Measurements from ENCODE around the gene PSMB9.
"Not testable (repeated sequence)": the region's sequence is repeated elsewhere in the genome, so short reads cannot be mapped to it uniquely, and the experiment has no call there.

The PSMB9 gene

GRCh38 chr6:32853541-32854375 lies at the start of gene PSMB9, which contains the start of gene TAP1:
Gene PSMB9, plus strand, starts transcription at chr6:32854192. Its CDS starts 38 bp downstream, at chr6:32854230.
Gene TAP1, minus strand, starts transcription at chr6:32853704. Its CDS starts 68 bp downstream, at chr6:32853636.
- peak; percentile 98 for DNase-seq

DNA sequence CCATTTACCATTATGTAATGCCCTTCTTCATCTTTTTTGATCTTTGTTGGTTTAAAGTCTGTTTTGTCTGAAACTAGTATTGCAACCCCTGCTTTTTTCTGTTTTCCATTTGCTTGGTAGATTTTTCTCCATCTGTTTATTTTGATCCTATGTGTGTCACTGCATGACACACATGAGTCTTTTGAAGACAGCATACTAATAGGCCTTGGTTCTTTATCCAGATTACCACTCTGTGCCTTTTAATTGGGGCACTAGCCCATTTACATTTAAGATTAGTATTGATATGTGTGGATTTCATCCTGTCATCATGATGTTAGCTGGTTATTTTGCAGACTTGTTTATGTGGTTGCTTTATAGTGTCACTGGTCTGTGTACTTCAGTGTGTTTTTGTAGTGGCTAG lies 48.6 kb upstream of the PSMB9 start:
- DNase-seq = not testable (repeated sequence)

DNA sequence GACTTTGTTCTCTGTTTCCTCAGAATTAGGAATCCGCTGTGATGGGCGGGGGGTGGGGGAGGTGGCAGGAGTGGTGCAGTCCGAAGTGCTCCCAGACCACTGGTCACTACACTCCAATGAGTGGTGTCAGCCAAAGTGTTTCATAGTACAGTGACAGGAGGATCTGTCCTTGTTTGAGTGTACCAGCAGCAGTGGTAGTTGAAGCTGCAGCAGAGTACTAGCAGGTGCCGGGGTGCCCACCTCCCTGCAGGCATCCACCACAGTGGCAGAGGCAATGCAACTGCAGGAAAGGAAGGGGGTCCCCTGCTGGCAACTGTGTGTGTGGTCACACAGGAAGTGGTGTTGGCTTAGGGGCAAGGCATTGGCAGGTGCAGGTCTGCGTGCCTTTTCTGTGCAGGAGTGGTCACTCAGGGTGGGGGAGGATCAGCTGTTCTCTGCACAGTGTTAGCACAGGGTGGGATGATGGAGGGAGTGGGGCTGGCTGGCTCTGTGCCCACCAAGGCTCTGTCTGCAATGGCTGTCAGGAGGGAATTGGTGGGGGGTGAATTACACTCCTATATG lies 46.9 kb upstream of the PSMB9 start:
- no peak for DNase-seq

- DNase-seq = no peak
These were observed 44.8 kb upstream of the PSMB9 start for GRCh38 chr6:32809171-32809570.

- no peak for DNase-seq
These were observed 39.8 kb upstream of the PSMB9 start for GRCh38 chr6:32814145-32814544.

- no peak for DNase-seq
These were observed 38.9 kb upstream of the PSMB9 start for GRCh38 chr6:32815115-32815514.

GRCh38 chr6:32815996-32816395 lies 38.0 kb upstream of the PSMB9 start:
- DNase-seq = no peak

GRCh38 chr6:32816746-32817204 lies 37.2 kb upstream of the PSMB9 start, which contains the start of gene HLA-DOB:
Gene HLA-DOB, minus strand, starts transcription at chr6:32817002. Its CDS starts 51 bp downstream, at chr6:32816951.
- DNase-seq = no peak

GRCh38 chr6:32818867-32819266 lies 35.1 kb upstream of the PSMB9 start:
- DNase-seq = no peak

- DNase-seq = no peak
These were observed 34.3 kb upstream of the PSMB9 start for GRCh38 chr6:32819729-32820128.

GRCh38 chr6:32825966-32826365 lies 28.0 kb upstream of the PSMB9 start:
- no peak for DNase-seq

DNA sequence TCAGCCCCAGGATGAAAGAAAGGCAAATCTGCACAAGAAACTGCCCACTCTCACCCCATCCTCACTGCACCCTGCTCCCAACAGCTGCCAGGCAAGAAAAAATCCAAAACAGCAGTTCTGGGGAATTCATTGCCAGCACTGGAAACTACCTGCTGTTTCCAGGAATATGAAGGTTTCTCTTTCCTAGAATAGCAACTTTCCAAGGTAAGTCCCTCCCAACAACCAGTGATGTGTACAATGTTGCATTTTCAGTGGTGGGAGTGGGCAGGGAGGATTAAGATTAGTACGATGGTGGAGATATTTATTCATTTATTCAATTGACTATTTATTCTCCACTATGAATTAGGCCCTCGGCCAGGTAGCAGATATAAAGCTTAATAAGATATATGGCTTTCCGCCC lies 27.0 kb upstream of the PSMB9 start:
- DNase-seq = no peak

- no peak for DNase-seq
These were observed 24.5 kb upstream of the PSMB9 start for GRCh38 chr6:32829495-32829894.

DNA sequence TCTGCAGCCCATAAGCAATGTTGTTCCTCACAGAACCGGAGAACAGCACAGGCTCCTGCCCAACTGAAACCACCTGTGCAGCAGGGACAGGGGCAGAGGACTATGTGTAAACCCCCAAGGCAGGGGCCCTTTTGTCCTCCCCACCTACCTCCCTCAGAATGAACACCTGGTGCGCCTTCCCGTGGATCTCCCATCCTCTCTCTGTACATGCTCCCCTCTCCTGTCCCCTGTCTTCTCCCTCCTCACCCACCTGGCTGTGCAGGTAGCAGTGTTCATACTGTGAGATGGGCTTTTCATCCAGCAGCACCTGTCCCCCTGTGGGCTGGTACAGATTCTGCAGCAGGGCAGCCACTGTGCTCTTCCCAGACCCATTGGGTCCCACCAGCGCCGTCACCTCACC lies 24.0 kb upstream of the PSMB9 start:
- DNase-seq = no peak

DNA sequence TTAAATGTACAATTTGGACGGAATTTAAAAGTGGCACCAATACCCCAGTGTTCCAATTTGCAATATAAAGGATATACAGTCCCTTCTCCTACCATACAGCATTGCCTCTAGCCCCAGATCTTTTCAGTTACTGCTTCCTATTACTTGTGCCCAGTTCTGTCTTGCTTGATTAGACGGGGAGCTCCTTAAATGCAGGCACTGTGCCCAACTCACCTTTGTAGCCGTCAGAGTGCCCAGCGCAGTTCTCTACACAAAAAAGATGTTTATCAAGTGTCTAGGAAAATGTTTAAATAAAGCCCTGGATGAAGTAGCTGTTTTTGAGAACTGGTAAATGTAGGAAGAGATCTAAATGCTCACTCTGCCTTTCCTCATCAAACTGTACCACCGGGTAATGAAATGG lies 23.1 kb upstream of the PSMB9 start:
- no peak for DNase-seq

- no peak for DNase-seq
These were observed 21.5 kb upstream of the PSMB9 start for GRCh38 chr6:32832535-32832934.

DNA sequence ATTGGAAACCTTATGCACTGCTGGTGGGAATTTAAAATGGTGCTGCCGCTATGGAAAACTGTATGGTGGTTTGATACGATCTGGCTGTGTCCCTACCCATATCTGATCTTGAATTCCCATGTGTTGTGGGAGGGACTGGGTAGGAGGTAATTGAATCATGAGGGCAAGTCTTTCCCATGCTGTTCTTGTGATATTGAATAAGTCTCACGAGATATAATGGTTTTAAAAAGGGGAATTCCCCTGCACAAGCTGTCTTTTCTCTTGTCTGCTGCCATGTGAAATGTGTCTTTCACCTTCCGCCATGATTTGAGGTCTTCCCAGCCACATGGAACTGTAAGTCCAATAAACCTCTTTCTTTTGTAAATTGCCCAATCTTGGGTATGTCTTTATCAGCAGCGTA lies 20.3 kb upstream of the PSMB9 start:
- no peak for DNase-seq

DNA sequence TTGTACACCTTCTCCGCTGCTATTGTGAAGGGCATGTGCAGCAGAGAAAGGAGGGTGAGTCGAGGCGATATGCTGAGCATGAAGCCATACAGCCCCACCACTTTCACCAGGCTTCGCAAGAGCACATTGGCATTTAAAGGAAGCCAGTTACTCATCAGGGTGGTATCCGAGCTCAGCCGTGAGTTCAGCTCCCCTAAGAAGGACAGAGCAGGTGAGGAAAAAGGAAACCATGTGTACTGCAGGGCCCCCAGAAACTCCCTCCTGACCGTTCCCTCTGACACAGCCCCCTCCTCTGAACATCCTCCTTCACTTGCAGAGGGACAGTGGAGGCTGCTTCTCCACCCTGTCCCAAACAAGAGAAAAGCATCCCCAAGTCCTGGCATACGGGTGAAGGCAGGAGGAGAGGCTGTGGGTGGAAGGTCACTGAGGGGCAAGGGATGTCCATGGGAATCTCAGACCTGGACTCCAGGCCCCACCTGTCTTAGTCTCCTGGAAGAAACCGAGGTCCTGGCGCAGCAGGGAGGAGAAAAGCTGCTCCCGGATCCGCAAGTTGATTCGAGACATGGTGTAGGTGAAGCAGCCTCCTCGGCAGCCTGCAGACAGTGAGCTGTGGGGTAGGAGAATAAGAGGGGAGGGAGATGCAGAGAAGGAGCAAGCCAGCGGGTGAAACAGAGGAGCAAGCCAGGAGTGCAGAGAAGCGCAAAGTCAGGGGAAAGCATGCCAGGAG lies 18.7 kb upstream of the PSMB9 start:
- DNase-seq = no peak

GRCh38 chr6:32836873-32837272 lies 17.1 kb upstream of the PSMB9 start:
- DNase-seq = no peak

- peak; percentile 68 for DNase-seq
These were observed 16.3 kb upstream of the PSMB9 start for GRCh38 chr6:32837651-32838113.

DNA sequence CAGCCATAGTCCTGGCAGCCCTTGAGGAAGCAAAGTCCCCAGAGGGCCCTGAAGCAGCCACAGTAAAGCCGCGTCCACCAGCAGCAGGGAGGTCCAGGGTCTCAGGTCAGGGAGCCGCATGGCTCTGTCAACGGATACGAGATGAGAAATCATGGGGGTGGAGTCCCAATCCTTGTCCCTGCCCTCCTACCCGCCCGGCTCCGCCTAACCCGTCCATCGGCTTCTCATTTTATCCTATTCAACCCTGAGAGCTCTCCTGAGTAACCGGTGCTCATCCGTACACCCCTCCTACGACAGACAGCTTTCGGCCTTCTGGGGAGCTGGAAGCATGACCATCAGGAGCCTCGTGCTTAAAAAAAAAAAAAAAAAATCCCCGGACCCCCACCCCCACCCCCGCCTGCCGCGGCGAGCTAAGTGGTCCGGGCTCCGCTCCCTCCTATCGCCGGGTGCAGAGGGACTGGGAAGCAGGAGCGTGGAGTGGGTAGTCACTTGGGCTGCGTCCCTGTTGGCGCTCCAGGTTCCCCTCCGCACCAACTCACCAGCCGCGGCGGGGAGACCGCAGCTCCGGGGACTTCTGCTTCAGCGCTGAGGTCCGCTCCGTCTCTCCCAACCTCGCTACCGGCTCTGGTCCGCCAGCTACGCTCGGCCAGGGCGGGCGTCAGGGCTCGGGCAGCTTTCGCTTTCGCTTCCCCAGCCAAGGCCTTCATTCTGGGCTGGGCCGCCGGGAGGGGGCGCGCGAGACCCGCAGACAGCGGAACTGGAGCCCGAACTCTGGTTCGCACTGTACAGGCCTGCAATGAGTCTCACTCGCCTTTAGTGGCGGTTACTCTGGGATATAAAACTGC lies 15.7 kb upstream of the PSMB9 start, which contains the start of gene TAP2:
TSS of gene TAP2 (minus strand) at position 626 of the 845 bp plus-strand sequence. CDS start at position 120, 506 bp downstream.
- peak; percentile 99 for DNase-seq

GRCh38 chr6:32839356-32839755 lies 14.6 kb upstream of the PSMB9 start:
- no peak for DNase-seq

All from activated effector memory CD4-positive, alpha-beta T cell treated with anti-CD3 and anti-CD28 coated beads, Interleukin-2, amount 50 U/mL, for 16 hours (primary cell).